ENCODE results near the gene LRRC8E. TPM values are rescaled to one million over a fixed set of nuclear protein-coding genes. Genes with fewer than 3 reads are reported as not detected.
A peak's percentile ranks its signal among the peaks of the same experiment; 100 is the strongest.

The LRRC8E gene
- polyA plus RNA-seq, 1 donor (not counting 4 experiments of a cell fraction or from before 2014, with no cell fraction given), result 13.5 TPM

- Histone ChIP-seq H3K4me2 (ENCODE audit: control insufficient read depth, extremely low read depth, insufficient read depth, low read depth, low read length) (peak within 1 kb of the TSS; percentile 62), H3K79me2 (ENCODE audit: control insufficient read depth, insufficient read depth, low read length) (no peaks in the 10 kb centered on the region), H3K27ac (ENCODE audit: control insufficient read depth, insufficient read depth, low read length) (no peak within 1 kb of the TSS), H3K9ac (ENCODE audit: control insufficient read depth, extremely low read depth, insufficient read depth, low read length) (no peak within 1 kb of the TSS), H3K27me3 (ENCODE audit: control insufficient read depth, extremely low read depth, insufficient read depth, low read length) (no peaks in the 10 kb centered on the region), H3K4me1 (ENCODE audit: control insufficient read depth, extremely low read depth, insufficient read depth, low read length) (peaks cover 30% of the 10 kb centered on the region), H3K9me1 (ENCODE audit: control insufficient read depth, extremely low read depth, insufficient read depth, low read length) (peaks cover 3% of the 10 kb centered on the region), H3K36me3 (ENCODE audit: control insufficient read depth in 2 of 2, extremely low read depth in 1 of 2, insufficient read depth in 2 of 2, low read length in 2 of 2) (peaks cover 12% of the 10 kb centered on the region in 2 experiments), H4K20me1 (ENCODE audit: control insufficient read depth, extremely low read depth, insufficient read depth, low read length) (no peaks in the 10 kb centered on the region), H3K9me3 (ENCODE audit: control insufficient read depth, low read depth, low read length) (no peaks in the 10 kb centered on the region), H2AFZ (ENCODE audit: control insufficient read depth, low read length) (no peak within 1 kb of the TSS), H3K4me3 (ENCODE audit: control insufficient read depth in 2 of 3, extremely low read depth in 1 of 3, insufficient read depth in 2 of 3, low read depth in 1 of 3, low read length in 3 of 3) (peak within 1 kb of the TSS in 2 of 3 experiments; percentile 33 to 49)
- dilution Hi-C loops (cut with MboI; ENCODE audit: extremely low pct_ligation_motif_present, low sequenced_read_pairs), result no loop called here
- FAIRE-seq (no peak), DNase-seq (ENCODE audit: low read depth, low spot score) (no peak)
- no peak for TF ChIP-seq EZH2 (IDR thresholded peaks at IDR 0.05; ENCODE audit: low read length)
- no peak for TF ChIP-seq CTCF (optimal IDR thresholded peaks at IDR 0.05 in 1 of 3, IDR thresholded peaks at IDR 0.05 in 1 of 3, conservative IDR thresholded peaks at IDR 0.05 in 1 of 3; ENCODE audit: extremely low read depth in 1 of 3, insufficient read depth in 2 of 3, low read length in 3 of 3)
Observed at GRCh38 chr19:7926021-7926726, 37.9 kb downstream of the LRRC8E start, which contains the start of gene CTXN1. Gene CTXN1 (minus strand): TSS chr19:7926135. CDS start chr19:7925538, 597 bp downstream.

GRCh38 chr19:7926727-7927604 lies 38.7 kb downstream of the LRRC8E start:
- Histone ChIP-seq H3K4me2 (ENCODE audit: control insufficient read depth, extremely low read depth, insufficient read depth, low read depth, low read length) (no peak overlapping the region), H3K27me3 (ENCODE audit: control insufficient read depth, extremely low read depth, insufficient read depth, low read length) (no peaks in the 10 kb centered on the region), H3K9ac (ENCODE audit: control insufficient read depth, extremely low read depth, insufficient read depth, low read length) (no peak overlapping the region), H3K9me3 (ENCODE audit: control insufficient read depth, low read depth, low read length) (no peaks in the 10 kb centered on the region), H4K20me1 (ENCODE audit: control insufficient read depth, extremely low read depth, insufficient read depth, low read length) (no peaks in the 10 kb centered on the region), H2AFZ (ENCODE audit: control insufficient read depth, low read length) (no peak overlapping the region), H3K79me2 (ENCODE audit: control insufficient read depth, insufficient read depth, low read length) (no peaks in the 10 kb centered on the region), H3K4me1 (ENCODE audit: control insufficient read depth, extremely low read depth, insufficient read depth, low read length) (peaks cover 27% of the 10 kb centered on the region), H3K4me3 (ENCODE audit: control insufficient read depth in 2 of 3, extremely low read depth in 1 of 3, insufficient read depth in 2 of 3, low read depth in 1 of 3, low read length in 3 of 3) (no peak overlapping the region), H3K27ac (ENCODE audit: control insufficient read depth, insufficient read depth, low read length) (no peak overlapping the region), H3K36me3 (ENCODE audit: control insufficient read depth in 2 of 2, extremely low read depth in 1 of 2, insufficient read depth in 2 of 2, low read length in 2 of 2) (peaks cover 15 to 16% of the 10 kb centered on the region in 2 experiments), H3K9me1 (ENCODE audit: control insufficient read depth, extremely low read depth, insufficient read depth, low read length) (peaks cover 3% of the 10 kb centered on the region)
- DNase-seq (ENCODE audit: low read depth, low spot score), result no peak
- TF ChIP-seq EZH2 (IDR thresholded peaks at IDR 0.05; ENCODE audit: low read length) (no peak), CTCF (optimal IDR thresholded peaks at IDR 0.05 in 1 of 3, IDR thresholded peaks at IDR 0.05 in 1 of 3, conservative IDR thresholded peaks at IDR 0.05 in 1 of 3; ENCODE audit: extremely low read depth in 1 of 3, insufficient read depth in 2 of 3, low read length in 3 of 3) (no peak)
- no peak for FAIRE-seq
- dilution Hi-C loops (cut with MboI; ENCODE audit: extremely low pct_ligation_motif_present, low sequenced_read_pairs), result no loop called here

Data from keratinocyte (primary cell).